GM12891 (cell line): Measurements from ENCODE around the gene TNFRSF1B.

Experiments
- POLR2A ChIP-seq: IDR thresholded peaks from 2 replicates; pipeline ENCODE4 v1.6.1; 2011; ENCODE audit warnings: low read depth, low read length, control low read depth
- POLR2AphosphoS5 ChIP-seq: IDR thresholded peaks from 2 replicates; pipeline ENCODE4 v1.6.1; 2011; ENCODE audit warnings: low read depth, low read length, control low read depth
- SPI1 ChIP-seq: IDR thresholded peaks from 2 replicates; pipeline ENCODE4 v1.6.1; 2011; ENCODE audit warnings: low read depth, low read length, control low read depth
- TAF1 ChIP-seq: IDR thresholded peaks from 2 replicates; pipeline ENCODE4 v1.6.1; 2011; ENCODE audit warnings: low read depth, low read length, control low read depth

GRCh38 chr1:12149791-12150175, 17.0 kb upstream of the TNFRSF1B start:
- TF ChIP-seq TAF1 = no peak
- TF ChIP-seq POLR2A = no peak
- no peak for TF ChIP-seq POLR2AphosphoS5
- TF ChIP-seq SPI1 = no peak
